Transverse colon (tissue), 3 donors: ENCODE measurements around the gene ADCY1.

Experiments
- CTCF ChIP-seq, 5 experiments: fragments of 200-600 bp in 3 of 5; fragments of 450-650 bp in 2 of 5; sonication (generic) in 3 of 5; IDR thresholded peaks; 1 replicate in 2 of 5; 2 replicates in 3 of 5; pipeline ENCODE4 v1.5.1; 2016 to 2017; ENCODE audit warnings: antibody characterized with exemption in 5 of 5, inconsistent platforms in 3 of 5, mild to moderate bottlenecking in 2 of 5, moderate library complexity in 1 of 5
- POLR2A ChIP-seq: fragments of 450-650 bp; IDR thresholded peaks from one replicate; pipeline ENCODE4 v1.6.1; 2016; ENCODE audit warnings: antibody characterized with exemption, mild to moderate bottlenecking, moderate library complexity

GRCh38 chr7:45689011-45689796 is 115.0 kb downstream of the ADCY1 start:
- no peak for TF ChIP-seq CTCF (IDR thresholded peaks at IDR 0.05)
- TF ChIP-seq POLR2A: no peak
